GM15510 (cell line): Measurements from ENCODE around the gene ODF2.

Source experiments
- POLR2A ChIP-seq: IDR thresholded peaks from 3 replicates; pipeline ENCODE4 v1.6.1; 2011; ENCODE audit warnings: borderline replicate concordance; ENCODE audit not compliant: insufficient read length; ENCODE audit errors: extremely low read depth

The ODF2 gene

DNA sequence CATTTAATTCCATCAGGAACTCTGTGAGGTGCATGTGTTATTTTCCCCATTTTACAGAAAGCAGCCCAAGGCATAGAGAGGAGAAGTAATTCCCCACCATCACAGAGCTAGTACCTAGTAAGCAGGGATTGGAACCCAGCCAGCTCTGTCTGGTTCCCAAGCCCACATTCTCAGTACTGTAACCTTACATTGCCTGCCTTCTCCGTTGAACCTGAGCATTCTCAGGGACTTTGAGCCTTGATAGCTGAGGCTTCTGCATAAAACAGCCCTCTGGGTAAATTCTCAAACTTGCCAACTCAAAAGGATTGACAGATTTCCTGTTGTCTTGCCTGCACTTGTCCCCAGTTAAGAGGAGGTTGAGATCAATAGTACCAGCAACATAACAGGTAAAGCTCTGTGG, 39.5 kb downstream of the ODF2 start:
- TF ChIP-seq POLR2A: no peak

DNA sequence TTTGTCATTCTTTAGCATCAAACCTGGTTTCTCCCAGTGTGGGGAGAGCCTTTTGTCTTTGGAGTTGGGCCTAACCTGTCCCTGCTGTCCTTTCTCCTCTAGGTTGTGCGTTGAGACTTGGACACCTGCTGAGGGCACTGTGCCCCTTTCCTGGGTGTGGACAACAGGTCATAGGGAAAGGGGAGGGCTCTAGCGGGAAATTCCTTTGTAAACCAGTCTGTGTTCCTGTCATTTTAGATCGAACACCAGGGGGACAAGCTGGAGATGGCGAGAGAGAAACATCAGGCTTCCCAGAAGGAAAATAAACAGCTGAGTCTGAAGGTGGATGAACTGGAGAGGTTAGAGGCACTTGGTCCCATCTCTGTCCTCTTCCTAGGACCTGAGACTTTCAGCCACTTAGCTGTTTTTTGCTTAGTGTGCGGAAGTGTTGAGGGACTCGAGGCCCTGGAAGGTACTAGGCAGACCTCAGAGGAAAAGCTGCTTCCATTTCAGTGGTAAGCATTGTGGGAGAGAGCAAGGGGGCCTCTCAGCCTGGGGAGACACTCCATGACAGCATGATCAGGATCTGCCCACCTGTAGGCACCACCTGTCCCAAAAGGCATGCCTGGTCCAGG, 40.1 kb downstream of the ODF2 start:
- no peak for TF ChIP-seq POLR2A

DNA sequence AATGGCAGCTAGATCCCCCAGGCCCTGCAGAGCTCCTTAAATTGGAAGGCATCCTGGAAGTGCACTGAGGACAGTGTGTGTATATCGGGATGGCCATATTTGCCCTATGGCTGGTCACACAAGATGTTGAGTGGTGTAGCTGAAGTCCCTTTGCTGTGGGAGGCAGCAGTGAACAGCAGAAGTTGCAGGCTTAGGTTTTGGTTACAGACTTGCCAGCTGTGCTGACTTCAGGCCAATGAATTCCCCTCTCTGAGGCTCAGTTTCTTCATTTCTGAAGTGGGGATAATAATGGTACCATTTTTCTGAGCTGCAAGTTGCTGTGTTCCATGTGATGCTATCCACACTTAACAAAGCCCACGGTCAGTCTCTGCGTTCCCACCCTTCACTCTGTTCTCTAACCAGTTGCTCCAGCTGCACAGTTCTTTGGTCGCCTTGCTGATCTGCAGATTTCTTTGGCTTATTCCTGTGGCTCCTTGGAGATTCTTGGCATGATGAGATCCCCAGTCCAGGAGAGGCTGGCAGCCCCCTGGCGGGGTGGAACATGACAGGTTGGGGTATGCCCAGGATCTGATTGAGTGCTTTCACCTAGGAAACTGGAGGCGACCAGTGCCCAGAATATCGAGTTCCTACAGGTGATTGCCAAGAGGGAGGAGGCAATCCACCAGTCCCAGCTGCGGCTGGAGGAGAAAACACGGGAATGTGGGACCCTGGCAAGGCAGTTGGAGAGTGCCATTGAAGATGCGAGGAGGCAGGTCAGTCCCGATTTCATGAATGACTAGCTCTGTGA, 42.2 kb downstream of the ODF2 start:
- TF ChIP-seq POLR2A: no peak

DNA sequence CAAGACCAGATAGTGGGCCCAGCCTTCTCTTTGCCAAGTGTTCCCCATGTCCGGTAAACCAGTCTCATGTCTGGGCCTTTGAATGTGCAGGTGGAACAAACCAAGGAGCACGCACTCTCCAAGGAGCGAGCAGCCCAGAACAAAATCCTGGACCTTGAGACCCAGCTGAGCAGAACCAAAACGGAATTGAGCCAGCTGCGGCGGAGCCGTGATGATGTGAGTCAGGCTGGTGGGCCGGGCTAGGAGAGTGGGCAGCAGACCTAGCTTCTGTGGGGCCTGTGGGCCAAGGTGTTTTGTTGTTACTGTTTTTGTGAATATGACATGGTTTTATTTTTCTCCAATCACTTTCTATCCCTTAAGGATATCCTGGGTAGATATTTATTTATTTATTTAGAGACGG, 43.1 kb downstream of the ODF2 start:
- no peak for TF ChIP-seq POLR2A

DNA sequence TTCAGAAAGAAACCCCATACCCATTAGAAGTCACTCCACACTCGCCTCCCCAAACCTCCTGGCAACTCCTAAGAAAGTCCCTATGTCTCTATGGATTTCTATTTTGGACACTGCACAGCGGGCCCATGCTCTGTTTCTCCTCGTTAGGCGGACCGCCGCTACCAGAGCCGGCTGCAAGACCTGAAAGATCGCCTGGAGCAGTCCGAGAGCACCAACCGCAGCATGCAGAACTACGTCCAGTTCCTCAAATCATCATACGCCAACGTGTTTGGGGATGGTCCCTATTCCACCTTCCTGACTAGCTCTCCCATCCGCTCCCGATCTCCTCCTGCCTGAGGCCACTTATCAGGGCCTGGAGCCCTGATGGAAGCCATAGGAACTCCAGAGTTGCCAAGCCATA, 44.1 kb downstream of the ODF2 start:
- no peak for TF ChIP-seq POLR2A

DNA sequence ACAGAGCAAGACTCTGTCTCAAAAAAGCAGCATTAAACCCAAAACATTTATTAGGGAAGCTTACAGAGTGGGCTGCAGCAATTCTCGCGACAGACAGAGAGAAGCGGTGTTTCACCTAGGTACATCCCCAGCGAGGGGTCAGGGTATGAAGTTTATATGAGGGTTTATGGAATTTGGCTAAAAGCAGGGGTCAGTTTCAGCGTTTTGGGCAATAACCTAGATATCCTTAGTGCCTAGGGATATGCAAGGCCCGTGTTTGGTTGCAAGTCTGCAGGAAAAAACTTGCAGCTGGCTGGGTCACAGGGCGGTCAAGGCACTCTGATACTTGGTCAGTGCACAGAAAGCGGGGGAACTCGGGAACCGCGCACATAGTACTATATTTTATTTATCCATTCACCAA, 48.1 kb downstream of the ODF2 start:
- TF ChIP-seq POLR2A: no peak

DNA sequence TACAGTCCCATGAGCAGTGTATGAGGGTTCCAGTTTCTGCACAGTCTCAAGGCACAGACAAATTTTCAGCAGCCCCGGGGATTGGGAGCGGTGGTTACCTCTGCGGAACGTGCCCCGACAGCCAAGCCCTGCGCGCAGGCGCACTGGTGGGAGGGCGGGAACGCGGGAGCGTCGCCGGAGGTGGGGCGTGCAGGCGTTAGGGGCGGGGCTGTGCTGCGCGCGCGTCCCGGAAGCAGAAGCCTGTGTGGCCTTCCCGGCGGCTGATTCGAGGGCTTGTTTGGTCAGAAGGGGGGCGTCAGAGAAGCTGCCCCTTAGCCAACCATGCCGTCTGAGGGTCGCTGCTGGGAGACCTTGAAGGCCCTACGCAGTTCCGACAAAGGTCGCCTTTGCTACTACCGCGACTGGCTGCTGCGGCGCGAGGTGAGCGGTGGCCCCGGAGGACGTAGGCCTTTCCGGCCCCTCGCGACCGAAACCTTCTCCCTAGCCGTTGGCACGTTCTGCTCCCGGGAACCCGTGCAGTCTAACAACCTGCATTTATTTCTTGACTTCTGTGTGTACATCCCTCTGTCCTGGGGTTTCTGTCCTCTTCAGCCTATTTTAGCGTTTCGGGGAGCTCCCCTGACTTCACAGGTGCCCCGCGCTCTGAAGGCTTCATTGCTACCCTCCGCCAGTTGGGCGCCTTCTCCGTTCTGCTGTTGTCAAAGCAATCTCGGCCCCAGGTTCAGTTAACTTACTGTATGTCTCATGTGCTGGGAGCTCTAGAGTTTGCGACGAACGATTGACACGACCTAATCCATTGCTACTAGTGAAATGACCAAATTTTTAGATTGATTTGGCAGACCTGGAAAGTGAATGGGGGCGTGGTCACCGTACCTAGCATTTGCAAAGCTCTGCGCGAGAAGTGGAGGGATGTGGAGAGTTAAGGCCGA, 48.9 kb downstream of the ODF2 start, which contains the start of gene GLE1:
Gene GLE1, plus strand, starts transcription at position 235 of the 929 bp plus-strand sequence. Its CDS starts 87 bp downstream, at position 322.
- TF ChIP-seq POLR2A: peak; percentile 81

DNA sequence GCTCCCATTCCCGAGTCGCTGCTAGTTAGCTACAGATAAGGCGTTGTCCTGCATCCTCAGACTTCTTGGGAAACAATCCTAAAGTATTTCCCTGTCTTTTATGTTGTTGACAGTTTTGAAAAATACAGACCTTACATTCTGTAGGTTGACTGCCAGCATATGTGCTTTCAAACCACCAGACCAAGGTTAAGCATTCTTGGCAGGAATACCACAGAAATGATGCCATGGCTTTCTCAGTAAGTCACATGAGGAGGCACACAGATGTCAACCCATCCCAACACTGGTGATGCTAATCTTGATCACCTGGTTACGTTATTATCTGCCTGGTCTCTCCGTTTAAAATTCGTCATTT, 49.6 kb downstream of the ODF2 start:
- no peak for TF ChIP-seq POLR2A

DNA sequence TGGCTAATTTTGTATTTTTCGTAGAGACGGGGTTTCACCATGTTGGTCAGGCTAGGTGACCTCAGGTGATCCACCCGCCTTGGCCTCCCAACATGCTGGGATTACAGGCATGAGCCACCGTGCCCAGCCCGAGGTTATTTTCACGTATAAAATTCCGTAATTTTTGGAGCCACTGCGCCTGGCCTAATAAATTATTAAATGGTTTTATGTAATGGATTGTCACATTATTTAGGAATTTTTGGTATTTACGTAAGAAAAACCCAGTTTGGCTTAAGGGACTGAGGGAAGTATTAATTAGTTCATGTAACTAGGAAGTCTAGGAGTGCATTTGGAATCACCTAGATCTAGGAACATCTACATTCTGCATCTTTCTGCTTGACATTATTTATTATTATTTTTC, 57.0 kb downstream of the ODF2 start:
- no peak for TF ChIP-seq POLR2A

DNA sequence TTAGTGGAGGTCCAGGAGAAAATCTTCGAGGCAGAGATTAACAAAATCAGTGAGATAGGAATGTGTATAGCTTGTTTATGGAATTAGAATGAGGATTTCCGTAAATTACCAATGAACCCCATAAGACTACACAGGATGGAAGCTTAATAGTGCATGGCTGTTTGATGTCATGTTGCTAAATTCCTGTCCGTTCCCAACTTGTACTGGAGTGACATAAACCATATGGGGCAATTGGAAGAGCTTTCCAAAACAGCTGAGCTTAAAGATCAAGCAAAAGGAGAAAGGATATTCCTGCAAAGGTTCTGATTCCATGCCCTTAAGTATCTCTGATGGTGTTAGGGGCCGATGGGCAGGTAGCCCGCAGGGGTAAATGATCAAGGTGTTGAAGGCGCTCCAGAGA, 66.2 kb downstream of the ODF2 start:
- TF ChIP-seq POLR2A: no peak

DNA sequence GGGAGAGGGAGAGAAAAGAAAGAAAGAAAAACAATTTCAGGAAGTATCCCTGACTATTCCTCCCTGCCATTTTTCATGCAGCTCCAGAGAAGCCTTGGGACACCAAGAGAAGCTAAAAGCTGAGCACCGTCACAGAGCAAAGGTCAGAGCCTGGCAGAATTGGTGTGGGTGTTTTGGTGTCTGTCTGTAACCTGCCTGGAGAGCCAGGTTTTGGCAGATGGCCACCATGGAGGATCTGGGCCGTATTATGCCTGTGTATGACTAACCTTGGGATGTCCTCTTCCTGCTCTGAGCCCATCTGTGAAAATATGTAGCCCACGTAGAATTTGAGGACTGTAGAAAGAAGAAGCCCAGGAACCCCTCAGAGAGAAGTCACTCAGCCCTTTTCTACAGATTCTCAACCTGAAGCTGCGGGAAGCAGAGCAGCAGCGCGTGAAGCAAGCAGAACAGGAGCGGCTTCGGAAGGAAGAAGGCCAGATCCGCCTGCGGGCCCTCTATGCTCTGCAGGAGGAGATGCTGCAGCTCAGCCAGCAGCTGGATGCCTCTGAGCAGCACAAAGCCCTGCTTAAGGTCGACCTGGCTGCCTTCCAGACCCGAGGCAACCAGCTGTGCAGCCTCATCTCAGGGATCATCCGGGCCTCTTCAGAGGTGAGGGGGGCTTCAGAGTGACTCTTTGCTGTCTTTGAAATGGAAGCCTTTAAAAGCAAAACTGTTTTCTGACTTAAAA, 67.6 kb downstream of the ODF2 start:
- TF ChIP-seq POLR2A: no peak

DNA sequence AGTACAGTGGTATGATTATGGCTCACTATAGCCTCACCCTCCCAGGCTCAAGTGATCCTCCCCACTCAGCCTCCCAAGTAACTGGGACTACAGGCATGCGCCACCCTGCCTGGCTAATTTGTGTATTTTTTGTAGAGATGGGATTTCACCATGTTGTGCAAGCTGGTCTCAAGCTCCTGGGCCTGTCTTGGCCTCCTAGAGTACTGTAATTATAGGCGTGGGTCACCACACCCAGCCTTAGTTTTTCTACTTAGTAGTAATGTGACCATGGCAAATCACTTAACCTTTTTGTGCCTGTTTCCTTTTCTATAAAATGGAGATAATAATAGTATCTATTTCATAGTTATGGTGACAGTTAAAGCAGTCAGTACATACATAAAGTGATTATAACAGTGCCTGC, 70.9 kb downstream of the ODF2 start:
- TF ChIP-seq POLR2A: no peak

DNA sequence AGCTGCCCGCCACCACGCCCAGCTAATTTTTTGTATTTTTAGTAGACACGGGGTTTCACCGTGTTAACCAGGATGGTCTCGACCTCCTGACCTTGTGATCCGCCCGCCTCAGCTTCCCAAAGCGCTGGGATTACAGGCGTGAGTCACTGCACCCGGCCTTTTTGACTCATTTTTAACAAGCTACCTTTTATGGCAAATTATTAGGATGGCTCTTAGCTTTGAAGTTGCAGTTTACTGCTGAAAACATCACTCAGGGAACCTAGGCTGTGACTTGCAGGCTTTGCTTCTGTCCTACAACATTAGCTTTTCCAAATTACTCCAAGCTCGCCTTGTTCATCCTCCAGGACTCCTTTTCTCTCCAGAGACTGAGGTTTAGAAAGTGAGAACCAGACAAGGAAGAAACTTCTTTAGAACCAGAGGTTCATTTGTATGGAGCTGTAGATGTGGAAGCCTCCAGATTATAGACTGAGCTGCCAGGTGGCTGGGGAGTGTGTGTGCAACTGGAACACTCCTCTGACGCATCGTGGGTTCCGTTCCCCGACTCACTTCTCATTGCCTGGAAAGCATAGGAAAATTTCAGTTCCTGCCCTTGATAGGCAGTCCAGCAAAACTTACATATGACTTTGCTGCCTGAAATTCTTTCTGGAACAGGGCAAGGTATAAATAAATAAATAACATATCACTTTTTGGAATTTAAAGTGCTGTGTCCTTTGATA, 72.8 kb downstream of the ODF2 start:
- TF ChIP-seq POLR2A: no peak

DNA sequence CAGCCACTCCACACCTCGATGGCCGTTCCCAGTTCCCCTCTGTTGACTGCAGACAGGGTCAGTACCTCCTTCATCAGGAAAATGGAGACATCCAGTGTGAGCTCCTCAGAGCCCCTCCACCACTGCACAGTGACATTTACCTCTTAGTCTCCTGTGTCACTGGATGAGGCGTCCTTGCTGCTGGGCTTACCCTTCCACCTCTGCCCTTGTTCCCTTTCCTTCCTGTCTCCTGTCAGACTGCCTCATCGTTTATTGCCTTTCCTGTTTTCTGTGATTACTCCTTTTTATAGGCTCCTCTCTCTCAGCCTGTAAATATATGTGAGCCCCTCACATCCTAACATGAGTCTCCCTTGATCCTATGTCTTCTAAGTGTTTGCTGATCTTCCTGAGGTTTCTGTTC, 73.4 kb downstream of the ODF2 start:
- no peak for TF ChIP-seq POLR2A
